Stomach (tissue), 9 donors: ENCODE measurements around the gene PPP1R10. TPM values are rescaled to one million over a fixed set of nuclear protein-coding genes. Genes with fewer than 3 reads are reported as not detected.

Experiments
- DNase-seq, 2 donors: peaks; one replicate each; pipeline versions ENCODE4 v3.0.0 to v3.0.0-alpha.2; 2013 to 2019
- H3K27ac ChIP-seq, 5 donors: fragments of 200-600 bp in 4 of 5; sonication (generic) in 4 of 5; one replicate each; pipeline ENCODE4 v1.5.1; 2013 to 2019; ENCODE audit warnings: mild to moderate bottlenecking in 1 of 5, moderate library complexity in 1 of 5
- H3K27me3 ChIP-seq, 3 donors: fragments of 200-600 bp; sonication (generic); one replicate each; pipeline ENCODE4 v1.5.1; 2017 to 2019; ENCODE audit warnings: mixed run types in 1 of 3
- H3K36me3 ChIP-seq, 4 donors: fragments of 200-600 bp; sonication (generic); 1 replicate in 3 of 4; 2 replicates in 1 of 4; pipeline ENCODE4 v1.5.1; 2016 to 2019
- H3K4me1 ChIP-seq, 4 donors: fragments of 200-600 bp; sonication (generic); one replicate each; pipeline ENCODE4 v1.5.1; 2016 to 2019
- H3K4me3 ChIP-seq, 4 donors: fragments of 200-600 bp; sonication (generic) in 3 of 4; one replicate each; pipeline ENCODE4 v1.5.1; 2016 to 2019; ENCODE audit warnings: mild to moderate bottlenecking in 1 of 4
- H3K9me3 ChIP-seq, 4 donors: fragments of 200-600 bp; sonication (generic); one replicate each; pipeline ENCODE4 v1.5.1; 2016 to 2019
- CTCF ChIP-seq, 7 experiments: fragments of 450-650 bp in 4 of 7; fragments of 200-600 bp in 3 of 7; sonication (generic) in 3 of 7; IDR thresholded peaks; one replicate each; pipeline ENCODE4 v1.5.1; 2016 to 2019; ENCODE audit warnings: antibody characterized with exemption in 7 of 7, control low read depth in 2 of 7, mild to moderate bottlenecking in 1 of 7
- EP300 ChIP-seq: sonication (generic); formaldehyde crosslinking; IDR thresholded peaks from one replicate; pipeline ENCODE4 v1.6.1; 2017; ENCODE audit warnings: antibody characterized with exemption
- POLR2A ChIP-seq, 4 donors: fragments of 450-650 bp; IDR thresholded peaks; one replicate each; pipeline ENCODE4 v1.6.1; 2016; ENCODE audit warnings: antibody characterized with exemption in 4 of 4, control low read depth in 2 of 4, mild to moderate bottlenecking in 1 of 4, moderate library complexity in 1 of 4
- POLR2AphosphoS5 ChIP-seq, 3 donors: sonication (generic); formaldehyde crosslinking; IDR thresholded peaks; one replicate each; pipeline ENCODE4 v1.6.1; 2016; ENCODE audit warnings: antibody characterized with exemption in 3 of 3
- WGBS, 5 donors: extraction: QIAGEN DNeasy Blood & Tissue Kit in 3 of 5; methylation state at CpG; one replicate each; pipeline versions ENCODE4 v1.1.5 to v1.1.7; 2013 to 2018; 5-methylcytosine and 5-hydroxymethylcytosine counted together
- intact Hi-C: fragments of 100-400 bp; cut with DNase I; formaldehyde crosslinking; loops from one replicate; pipeline ENCODE4 v1.15.1; 2023; ENCODE audit warnings: low total_unique reads
- polyA plus RNA-seq, 3 donors: library from polyadenylated mRNA; stranded (reverse); fragments of 200-250 nt; gene quantifications; one replicate each; pipeline ENCODE4 v1.2.3, GENCODE V29; 2013
- total RNA-seq, 5 donors: library from RNA; depleted of rRNA; stranded (reverse); fragments of >200 nt; gene quantifications; one replicate each; pipeline versions ENCODE4 v1.1.0 to v1.2.3, GENCODE V29; 2014 to 2016
- donor health status: healthy with polysubstance abuse.
- donor health status: Bipolar disorder and iron deficiency.
- donor health status: healthy.

The PPP1R10 gene
- total and polyA plus RNA-seq, 8 donors, result 9.9 to 164 (median 34.1) TPM

DNA sequence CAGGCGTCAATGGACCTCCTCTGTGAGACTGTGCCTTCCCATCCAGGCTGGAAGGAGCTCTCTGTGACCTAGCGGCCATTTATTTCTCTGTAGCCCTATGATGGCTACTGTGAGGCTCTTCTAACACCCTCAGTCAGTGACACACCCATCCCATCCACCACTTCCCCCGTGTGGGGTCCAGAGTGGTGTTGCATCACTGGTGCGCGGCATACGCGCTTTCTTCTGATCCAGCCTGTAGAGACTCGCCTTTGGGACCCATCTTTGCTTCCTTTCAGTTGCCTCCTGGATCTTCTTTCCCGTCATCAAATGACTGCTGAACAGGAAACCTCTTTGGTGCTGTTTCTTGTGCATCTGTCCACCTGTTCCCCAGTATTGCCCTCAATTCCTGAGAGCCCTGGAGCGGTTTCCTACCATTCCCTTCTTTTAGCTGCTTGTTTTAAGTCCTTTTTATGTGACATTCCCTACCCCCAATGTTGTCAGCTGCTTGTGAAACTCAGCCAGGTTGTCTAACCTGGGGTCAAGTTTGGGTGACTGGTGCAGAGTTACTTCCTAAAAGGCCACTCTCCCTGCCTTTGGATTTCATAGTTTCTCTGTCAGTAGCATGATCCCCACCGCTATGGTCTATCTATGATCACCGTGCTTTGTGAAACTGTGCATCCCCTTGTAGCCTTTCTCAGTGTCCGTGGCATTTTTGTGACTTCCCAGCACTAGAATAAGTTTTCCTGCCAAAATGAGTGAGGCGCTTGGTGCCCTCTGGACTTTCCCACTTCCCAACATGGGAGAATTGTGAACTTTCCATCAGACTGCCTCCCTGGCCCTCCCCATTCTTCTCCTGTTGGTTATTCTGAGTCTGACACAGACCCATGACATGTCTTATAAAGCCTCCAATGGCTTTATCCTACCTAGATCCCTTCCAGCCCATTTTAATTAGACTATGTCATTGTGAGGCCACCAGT, 54.3 kb downstream of the PPP1R10 start:
- Histone ChIP-seq H3K4me1 (peaks cover 8 to 15% (median 10%) of the 10 kb centered on the region in 4 donors), H3K9me3 (no peaks in the 10 kb centered on the region), H3K36me3 (peaks cover 12 to 27% (median 25%) of the 10 kb centered on the region in 4 donors), H3K27me3 (no peaks in the 10 kb centered on the region), H3K27ac (no peak overlapping the region), H3K4me3 (no peak overlapping the region)
- WGBS, 5 donors, result 93 to 96% (median 94%) methylated on average over 14 of the region's 14 CpGs
- no peak for DNase-seq
- intact Hi-C loops, result no loop called here
- TF ChIP-seq EP300 (no peak), POLR2A (IDR thresholded peaks at IDR 0.05) (no peak), POLR2AphosphoS5 (IDR thresholded peaks at IDR 0.05) (no peak), CTCF (IDR thresholded peaks at IDR 0.05) (no peak)

GRCh38 chr6:30560930-30561329, 56.1 kb downstream of the PPP1R10 start:
- 89 to 94% (median 90%) methylated on average over 3 of the region's 3 CpGs for WGBS, 5 donors
- no peak for DNase-seq
- Histone ChIP-seq H3K27me3 (no peaks in the 10 kb centered on the region), H3K27ac (no peak overlapping the region), H3K9me3 (no peaks in the 10 kb centered on the region), H3K4me1 (peaks cover 11 to 19% (median 16%) of the 10 kb centered on the region in 4 donors), H3K4me3 (no peak overlapping the region), H3K36me3 (peaks cover 12 to 27% (median 25%) of the 10 kb centered on the region in 4 donors)
- intact Hi-C loops, result no loop called here
- TF ChIP-seq CTCF (IDR thresholded peaks at IDR 0.05), result no peak
- no peak for TF ChIP-seq EP300
- no peak for TF ChIP-seq POLR2A (IDR thresholded peaks at IDR 0.05)
- no peak for TF ChIP-seq POLR2AphosphoS5 (IDR thresholded peaks at IDR 0.05)

DNA sequence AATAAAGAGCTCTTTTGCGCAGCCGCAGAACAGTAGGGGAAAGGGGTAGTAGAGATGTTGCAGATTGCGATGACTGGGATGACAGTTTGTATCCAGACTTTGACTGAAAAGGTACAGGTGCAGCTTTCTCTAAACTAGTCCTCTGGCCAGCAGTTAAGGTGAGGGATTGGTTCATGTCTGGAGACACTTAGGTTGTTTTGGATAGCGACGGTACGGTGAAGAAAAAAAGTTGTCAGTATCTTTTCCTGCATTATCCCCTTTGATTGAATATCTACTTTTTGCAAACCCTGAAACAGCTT, 59.4 kb downstream of the PPP1R10 start:
- no peak for TF ChIP-seq POLR2A (IDR thresholded peaks at IDR 0.05)
- TF ChIP-seq CTCF (IDR thresholded peaks at IDR 0.05), result no peak
- no peak for TF ChIP-seq POLR2AphosphoS5 (IDR thresholded peaks at IDR 0.05)
- TF ChIP-seq EP300, result no peak
- Histone ChIP-seq H3K4me3 (peak overlapping the region; percentile 82 to 98 (median 93)), H3K4me1 (peaks cover 17 to 36% (median 28%) of the 10 kb centered on the region in 4 donors), H3K27me3 (no peaks in the 10 kb centered on the region), H3K36me3 (peaks cover 18 to 38% (median 33%) of the 10 kb centered on the region in 4 donors), H3K27ac (peak overlapping the region; percentile 97 to 100 (median 98)), H3K9me3 (no peaks in the 10 kb centered on the region)
- no peak for DNase-seq
- 2 to 4% (median 3%) methylated on average over 6 of the region's 6 CpGs for WGBS, 5 donors
- intact Hi-C loops, result no loop called here

DNA sequence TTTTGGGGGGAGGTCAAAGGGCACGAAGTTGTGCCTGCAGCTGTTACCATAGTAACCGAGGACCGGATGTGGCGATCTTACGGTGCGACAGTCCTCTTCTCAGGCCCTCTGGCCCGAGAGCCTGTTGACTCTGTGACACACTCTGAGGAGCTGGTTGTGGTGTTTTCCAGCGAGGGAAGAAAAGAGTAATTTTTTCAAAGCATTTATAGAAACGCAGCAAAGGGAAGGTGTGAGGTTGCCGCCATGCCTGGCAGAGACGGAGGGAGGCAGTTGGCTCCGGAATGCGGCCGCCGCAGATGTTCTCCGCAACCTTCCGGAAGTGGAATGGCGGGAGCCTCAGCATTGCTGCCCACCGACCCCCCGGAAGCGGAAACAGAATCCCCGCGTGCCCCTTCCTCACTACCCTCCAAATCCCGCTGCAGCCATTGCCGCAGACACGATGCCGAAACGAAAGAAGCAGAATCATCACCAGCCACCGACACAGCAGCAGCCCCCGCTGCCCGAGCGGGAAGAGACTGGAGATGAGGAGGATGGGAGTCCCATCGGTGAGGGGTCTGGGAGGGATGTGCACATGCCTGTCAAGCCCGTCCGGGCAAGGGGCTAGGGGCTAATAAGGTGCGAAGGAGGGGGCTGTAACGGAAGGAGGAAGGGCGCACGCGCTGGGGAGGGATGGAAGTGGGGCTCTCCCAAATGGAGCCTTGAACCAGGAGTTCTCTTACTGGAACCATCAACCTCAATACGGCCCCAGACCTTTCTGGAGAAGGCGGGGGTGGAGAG, 59.9 kb downstream of the PPP1R10 start, which contains the start of gene PRR3:
Gene PRR3 (plus strand): TSS at position 390 of the 777 bp plus-strand sequence. CDS start 50 bp downstream, at position 440.
- peak in 1 of 4 donors; percentile 39 for TF ChIP-seq POLR2A (IDR thresholded peaks at IDR 0.05)
- TF ChIP-seq EP300, result no peak
- TF ChIP-seq CTCF (IDR thresholded peaks at IDR 0.05), result no peak
- peak in 2 of 3 donors; percentile 67 to 75 for TF ChIP-seq POLR2AphosphoS5 (IDR thresholded peaks at IDR 0.05)
- intact Hi-C loops, result no loop called here

More for the DNA sequence above, 59.9 kb downstream of the PPP1R10 start, which contains the start of gene PRR3:
- Histone ChIP-seq H3K36me3 (peaks cover 18 to 38% (median 33%) of the 10 kb centered on the region in 4 donors), H3K4me3 (peak within 1 kb of the TSS; percentile 82 to 98 (median 93)), H3K9me3 (no peaks in the 10 kb centered on the region), H3K4me1 (peaks cover 17 to 36% (median 28%) of the 10 kb centered on the region in 4 donors), H3K27ac (peak within 1 kb of the TSS; percentile 97 to 100 (median 98)), H3K27me3 (no peaks in the 10 kb centered on the region)
- DNase-seq, result peak; percentile 89 to 97
- WGBS, 5 donors, result 0 to 1% (median 1%) methylated on average over 40 to 42 of the region's 42 CpGs
